D341Med (cell line): ENCODE data around the gene GSTA2.
"Not testable (repeated sequence)": the region's sequence is repeated elsewhere in the genome, so short reads cannot be mapped to it uniquely, and the experiment has no call there.

Source experiments
- DNase-seq: peaks from one replicate; pipeline ENCODE4 v3.0.0; 2012; ENCODE audit warnings: low spot score

GSTA2 gene

GRCh38 chr6:52725535-52726192 is 37.6 kb downstream of the GSTA2 start:
- DNase-seq: no peak

GRCh38 chr6:52725143-52725534 is 38.1 kb downstream of the GSTA2 start:
- no peak for DNase-seq

GRCh38 chr6:52724406-52725121 is 38.7 kb downstream of the GSTA2 start:
- DNase-seq: peak; percentile 80

DNA sequence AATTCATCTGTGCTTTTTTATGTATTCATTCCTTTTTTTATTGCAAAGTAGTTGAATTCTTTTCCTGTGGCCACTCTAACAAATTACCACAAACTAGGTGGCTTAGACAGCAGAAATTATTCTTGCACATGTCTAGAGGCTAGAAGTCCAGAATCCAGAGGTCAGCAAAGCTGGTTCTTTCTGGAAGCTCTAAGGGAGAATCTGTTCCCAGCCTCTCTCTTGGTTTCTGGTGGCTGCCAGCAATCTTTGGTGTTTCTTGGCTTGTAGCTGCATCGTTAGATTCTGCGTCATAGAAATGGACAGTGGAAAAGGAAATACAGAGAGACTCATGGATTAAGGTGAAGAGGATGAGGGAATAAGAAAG is 39.3 kb downstream of the GSTA2 start:
- no peak for DNase-seq

DNA sequence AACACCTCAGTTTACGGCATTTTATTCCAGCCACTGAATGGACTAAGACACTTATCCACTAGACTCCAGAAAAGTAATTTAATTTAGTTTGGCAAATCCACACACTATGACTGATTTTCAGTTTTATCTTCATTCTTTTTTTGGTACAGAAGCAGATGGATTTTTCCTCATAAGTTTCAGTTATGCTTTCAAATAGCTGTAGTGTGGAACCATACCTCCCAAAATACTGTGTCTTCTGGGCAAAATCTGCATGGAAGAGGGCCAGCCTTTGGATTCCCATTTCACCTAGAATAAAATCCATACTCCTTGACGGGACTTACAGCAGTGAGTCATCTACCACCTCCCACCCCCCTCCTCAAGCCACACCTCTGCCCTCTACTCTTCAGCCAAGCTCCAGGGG is 43.0 kb downstream of the GSTA2 start:
- DNase-seq: no peak

GRCh38 chr6:52718550-52718949 is 44.7 kb downstream of the GSTA2 start:
- DNase-seq: no peak

DNA sequence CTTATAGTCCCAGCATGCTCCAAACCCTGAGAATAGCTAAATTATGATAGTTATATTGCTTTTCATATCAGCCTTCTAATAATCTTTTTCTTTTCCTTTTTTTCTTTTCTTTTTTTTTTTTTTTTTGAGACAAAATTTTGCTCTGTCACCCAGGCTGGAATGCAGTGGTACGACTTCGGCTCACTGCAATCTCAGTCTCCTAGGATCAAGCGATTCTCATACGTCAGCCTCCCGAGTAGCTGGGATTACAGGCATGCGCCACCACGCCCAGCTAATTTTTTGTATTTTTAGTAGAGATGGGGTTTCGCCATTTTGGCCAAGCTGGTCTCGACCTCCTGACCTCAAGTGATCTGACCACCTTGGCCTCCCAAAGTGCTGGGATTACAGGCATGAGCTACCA is 48.5 kb downstream of the GSTA2 start:
- not testable (repeated sequence) for DNase-seq

DNA sequence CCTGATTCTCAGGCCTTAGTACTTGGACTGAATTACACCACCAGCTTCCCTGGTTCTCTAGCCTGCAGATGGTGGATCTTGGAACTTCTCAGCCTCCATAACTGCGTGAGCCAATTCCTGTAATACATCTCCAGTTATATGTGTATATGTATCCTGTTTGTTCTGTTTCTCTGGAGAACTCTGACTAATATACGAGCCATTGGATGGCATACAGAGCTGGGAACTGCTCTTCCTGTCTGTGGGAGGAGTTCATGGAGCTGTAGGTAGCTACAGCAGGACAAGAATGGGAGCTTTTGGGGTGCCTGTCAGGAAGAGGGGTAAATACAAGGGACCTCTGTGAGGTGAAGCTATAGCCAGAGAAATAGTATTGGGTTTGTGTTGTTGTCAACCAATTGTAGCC is 51.1 kb downstream of the GSTA2 start:
- no peak for DNase-seq

DNA sequence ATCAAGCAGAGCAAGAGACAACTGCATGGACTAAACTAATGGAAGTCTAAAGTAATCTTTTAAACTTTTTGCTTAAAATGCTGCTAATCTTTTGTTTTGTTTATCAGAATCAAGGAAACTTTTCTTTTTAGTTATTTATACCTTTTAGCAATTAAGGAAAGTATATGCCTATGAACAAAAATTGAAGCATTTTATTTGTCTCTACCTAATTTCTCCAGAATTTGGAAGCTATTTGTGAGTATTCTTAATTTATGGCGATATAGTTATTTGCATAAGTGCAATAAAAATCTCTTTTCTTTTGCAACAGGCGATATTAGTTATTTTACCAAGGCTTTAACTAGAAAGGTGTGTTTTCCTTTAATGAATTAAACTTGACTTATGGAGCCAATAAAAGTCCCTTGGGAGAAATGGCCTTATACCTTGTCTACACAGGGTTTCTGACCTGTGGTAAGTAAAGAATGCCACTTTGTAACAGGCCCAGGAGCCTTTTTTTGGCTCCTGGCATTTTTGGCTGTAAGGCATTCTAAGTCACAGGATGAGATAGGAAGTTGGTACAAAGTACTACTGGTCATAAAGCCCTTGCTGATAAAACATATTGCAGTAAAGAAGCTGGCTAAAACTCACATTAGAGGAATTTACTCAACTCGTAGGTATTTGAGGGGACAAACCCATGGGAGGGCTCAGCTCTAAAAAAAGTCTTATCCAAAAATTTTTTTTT is 55.2 kb downstream of the GSTA2 start:
- no peak for DNase-seq

DNA sequence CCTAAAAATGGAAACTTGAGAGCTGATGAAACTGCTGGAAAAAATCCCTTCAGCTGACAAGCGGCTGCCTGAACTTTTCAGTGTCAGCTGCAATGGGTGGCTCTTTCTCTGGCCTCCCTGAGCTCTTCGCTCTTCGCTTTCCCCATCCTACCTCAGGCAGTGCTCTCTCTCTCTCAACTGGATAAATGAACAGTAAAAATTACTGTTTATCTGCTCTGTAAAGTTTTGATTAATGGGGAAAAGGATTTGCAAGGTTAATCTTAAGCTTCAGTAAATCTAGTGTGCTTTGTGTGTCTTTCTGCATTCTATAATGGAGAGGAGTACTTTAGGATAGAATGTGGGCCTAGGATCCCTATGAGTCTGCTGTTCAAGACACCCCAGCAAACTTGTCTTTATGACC is 57.3 kb downstream of the GSTA2 start:
- no peak for DNase-seq

DNA sequence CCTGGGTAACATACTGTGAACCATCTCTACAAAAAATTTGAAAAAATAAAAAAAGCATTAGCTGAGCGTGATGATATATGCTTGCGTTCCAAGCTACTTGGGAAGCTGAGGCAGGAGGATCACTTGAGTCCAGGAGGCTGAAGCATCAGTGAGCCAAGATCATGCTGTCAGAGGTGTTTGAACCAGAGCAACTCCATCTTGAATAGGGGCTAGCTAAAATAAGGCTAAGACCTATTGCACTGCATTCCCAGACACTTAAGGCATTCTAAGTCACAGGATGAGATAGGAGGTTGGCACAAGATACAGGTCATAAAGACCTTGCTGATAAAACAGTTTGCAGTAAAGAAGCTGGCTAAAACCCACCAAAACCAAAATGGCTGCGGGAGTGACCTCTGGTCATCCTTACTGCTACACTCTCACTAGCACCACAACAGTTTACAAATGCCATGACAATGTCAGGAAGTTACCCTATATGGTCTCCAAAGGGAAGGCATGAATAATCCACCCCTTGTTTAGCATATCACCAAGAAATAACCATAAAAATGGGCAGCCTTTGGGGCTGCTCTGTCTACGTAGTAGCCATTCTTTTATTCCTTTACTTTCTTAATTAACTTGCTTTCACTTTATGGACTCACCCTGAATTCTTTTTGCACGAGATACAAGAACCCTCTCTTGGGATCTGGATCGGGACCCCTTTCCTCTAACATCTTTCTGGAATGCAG is 58.3 kb downstream of the GSTA2 start:
- DNase-seq: not testable (repeated sequence)

GRCh38 chr6:52704060-52704459 is 59.2 kb downstream of the GSTA2 start:
- DNase-seq: no peak
